Osteocyte (in vitro differentiated cells): ENCODE results near the gene PRR36. TPM values are rescaled to one million over a fixed set of nuclear protein-coding genes. Genes with fewer than 3 reads are reported as not detected.
A peak's percentile ranks its signal among the peaks of the same experiment; 100 is the strongest.

Experiments used
- DNase-seq: peaks from one replicate; pipeline ENCODE4 v3.0.0; 2021; ENCODE audit warnings: mixed read lengths; ENCODE audit not compliant: unreplicated experiment; ENCODE audit errors: extremely low spot score
- H3K27ac Mint-ChIP-seq: one replicate; pipeline ENCODE4 v1.8.0; 2021; ENCODE audit warnings: mild to moderate bottlenecking, mixed read lengths; ENCODE audit not compliant: unreplicated experiment
- H3K27me3 Mint-ChIP-seq: one replicate; pipeline ENCODE4 v1.8.0; 2021; ENCODE audit warnings: mixed read lengths; ENCODE audit not compliant: unreplicated experiment
- H3K36me3 Mint-ChIP-seq: one replicate; pipeline ENCODE4 v1.8.0; 2021; ENCODE audit warnings: mixed read lengths; ENCODE audit not compliant: unreplicated experiment
- H3K4me1 Mint-ChIP-seq: one replicate; pipeline ENCODE4 v1.8.0; 2021; ENCODE audit warnings: mixed read lengths; ENCODE audit not compliant: unreplicated experiment
- H3K4me3 Mint-ChIP-seq: one replicate; pipeline ENCODE4 v1.8.0; 2021; ENCODE audit warnings: mild to moderate bottlenecking, moderate library complexity, mixed read lengths; ENCODE audit not compliant: unreplicated experiment
- H3K9me3 Mint-ChIP-seq: one replicate; pipeline ENCODE4 v1.8.0; 2021; ENCODE audit warnings: mixed read lengths; ENCODE audit not compliant: unreplicated experiment
- total RNA-seq: library from RNA; stranded (reverse); gene quantifications from 2 replicates; pipeline ENCODE4 v1.2.1, GENCODE V29; 2021
- TF ChIP-seq, protein P1 (sequence below): fragments of 200-600 bp; sonication (generic); IDR thresholded peaks from 2 replicates; pipeline ENCODE4 v1.5.0; 2021; ENCODE audit warnings: antibody characterized with exemption, mild to moderate bottlenecking, moderate library complexity

PRR36 gene
- total RNA-seq, 1 donor from 2014 or later = 0.51 TPM

DNA sequence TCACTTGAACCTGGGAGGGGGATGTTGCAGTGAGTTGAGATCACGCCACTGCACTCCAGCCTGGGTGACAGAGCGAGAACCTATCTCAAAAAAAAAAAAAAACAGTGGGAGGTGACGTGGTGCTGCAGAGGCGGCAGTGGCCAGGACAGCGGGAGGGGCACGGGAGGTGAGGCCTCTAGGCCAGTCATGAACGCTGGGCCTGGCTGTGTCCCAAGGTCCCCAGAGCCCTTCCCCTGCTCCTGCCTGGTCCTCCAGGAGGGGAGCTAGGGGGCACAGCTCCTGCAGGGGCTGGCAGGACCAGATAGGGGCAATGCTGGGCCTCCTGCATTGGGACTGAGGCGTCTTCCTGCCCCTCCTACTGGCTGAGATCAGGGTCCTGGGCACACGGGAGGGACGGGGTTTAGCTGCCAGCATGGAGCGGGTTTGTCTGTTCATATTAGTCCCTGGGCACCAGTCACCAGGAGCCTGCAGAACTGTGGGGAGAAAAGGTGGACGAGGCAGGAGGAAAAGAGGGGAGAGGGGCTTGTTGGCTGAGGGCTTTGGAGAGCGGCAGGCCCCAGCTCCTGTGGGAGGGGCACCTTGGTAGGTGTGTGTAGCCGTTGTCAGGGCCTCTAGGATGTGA lies 34.0 kb upstream of the PRR36 start:
- Mint-ChIP-seq H3K27ac (no peak overlapping the region), H3K4me1 (peaks cover 18% of the 10 kb centered on the region), H3K4me3 (no peak overlapping the region), H3K36me3 (peaks cover 12% of the 10 kb centered on the region), H3K9me3 (no peaks in the 10 kb centered on the region), H3K27me3 (no peaks in the 10 kb centered on the region)
- DNase-seq = no peak
- TF ChIP-seq, protein P1, sequence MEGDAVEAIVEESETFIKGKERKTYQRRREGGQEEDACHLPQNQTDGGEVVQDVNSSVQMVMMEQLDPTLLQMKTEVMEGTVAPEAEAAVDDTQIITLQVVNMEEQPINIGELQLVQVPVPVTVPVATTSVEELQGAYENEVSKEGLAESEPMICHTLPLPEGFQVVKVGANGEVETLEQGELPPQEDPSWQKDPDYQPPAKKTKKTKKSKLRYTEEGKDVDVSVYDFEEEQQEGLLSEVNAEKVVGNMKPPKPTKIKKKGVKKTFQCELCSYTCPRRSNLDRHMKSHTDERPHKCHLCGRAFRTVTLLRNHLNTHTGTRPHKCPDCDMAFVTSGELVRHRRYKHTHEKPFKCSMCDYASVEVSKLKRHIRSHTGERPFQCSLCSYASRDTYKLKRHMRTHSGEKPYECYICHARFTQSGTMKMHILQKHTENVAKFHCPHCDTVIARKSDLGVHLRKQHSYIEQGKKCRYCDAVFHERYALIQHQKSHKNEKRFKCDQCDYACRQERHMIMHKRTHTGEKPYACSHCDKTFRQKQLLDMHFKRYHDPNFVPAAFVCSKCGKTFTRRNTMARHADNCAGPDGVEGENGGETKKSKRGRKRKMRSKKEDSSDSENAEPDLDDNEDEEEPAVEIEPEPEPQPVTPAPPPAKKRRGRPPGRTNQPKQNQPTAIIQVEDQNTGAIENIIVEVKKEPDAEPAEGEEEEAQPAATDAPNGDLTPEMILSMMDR = no peak

DNA sequence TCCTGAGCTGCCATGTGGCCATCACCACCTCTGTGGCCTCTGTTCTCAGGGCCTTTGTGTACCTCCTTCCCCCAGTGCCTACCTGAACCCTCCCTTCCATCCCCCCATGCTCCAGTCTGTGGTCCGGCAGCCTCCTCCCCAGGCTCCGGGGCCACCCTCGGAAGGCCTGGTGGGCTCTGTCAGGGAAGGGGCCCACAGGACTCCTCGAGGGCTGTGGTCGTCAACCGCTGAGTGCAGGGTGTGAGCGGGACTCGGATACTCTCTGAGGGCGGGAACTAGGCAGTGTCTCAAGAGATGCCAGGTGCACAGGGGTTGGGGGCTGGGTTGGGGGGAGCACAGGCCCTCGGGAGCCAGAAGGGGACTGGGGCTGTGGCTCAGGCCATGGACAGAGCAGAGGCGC lies 33.4 kb upstream of the PRR36 start:
- H3K9me3 Mint-ChIP-seq = no peaks in the 10 kb centered on the region
- DNase-seq = no peak
- TF ChIP-seq, protein P1 = no peak

DNA sequence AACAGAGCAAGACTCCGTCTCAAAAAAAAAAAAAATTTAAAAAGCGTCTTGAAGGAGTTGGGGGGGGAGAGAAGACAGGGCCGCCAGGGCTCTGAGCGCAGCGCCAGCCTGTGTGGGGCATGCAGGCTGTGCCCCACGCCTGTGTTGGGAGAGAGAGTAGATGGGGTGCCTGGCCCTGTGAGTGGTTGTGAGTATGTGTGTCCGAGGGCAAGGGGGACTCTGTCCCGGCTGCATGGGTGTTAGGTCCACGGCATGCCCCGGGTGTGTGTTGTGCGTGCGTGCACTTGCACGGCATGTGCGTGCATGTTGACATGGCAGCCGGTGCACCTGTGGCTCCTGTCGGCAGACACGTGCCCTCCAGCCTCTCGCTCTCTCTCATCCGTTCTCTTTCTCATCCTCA lies 32.9 kb upstream of the PRR36 start:
- Mint-ChIP-seq H3K4me1 (peaks cover 26% of the 10 kb centered on the region), H3K9me3 (no peaks in the 10 kb centered on the region), H3K27me3 (no peaks in the 10 kb centered on the region), H3K4me3 (no peak overlapping the region), H3K36me3 (peaks cover 8% of the 10 kb centered on the region), H3K27ac (no peak overlapping the region)
- TF ChIP-seq, protein P1 = no peak
- no peak for DNase-seq

More for the DNA sequence above, 33.4 kb upstream of the PRR36 start:
- Mint-ChIP-seq H3K36me3 (peaks cover 8% of the 10 kb centered on the region), H3K4me3 (no peak overlapping the region), H3K27me3 (no peaks in the 10 kb centered on the region), H3K27ac (no peak overlapping the region), H3K4me1 (peaks cover 23% of the 10 kb centered on the region)

DNA sequence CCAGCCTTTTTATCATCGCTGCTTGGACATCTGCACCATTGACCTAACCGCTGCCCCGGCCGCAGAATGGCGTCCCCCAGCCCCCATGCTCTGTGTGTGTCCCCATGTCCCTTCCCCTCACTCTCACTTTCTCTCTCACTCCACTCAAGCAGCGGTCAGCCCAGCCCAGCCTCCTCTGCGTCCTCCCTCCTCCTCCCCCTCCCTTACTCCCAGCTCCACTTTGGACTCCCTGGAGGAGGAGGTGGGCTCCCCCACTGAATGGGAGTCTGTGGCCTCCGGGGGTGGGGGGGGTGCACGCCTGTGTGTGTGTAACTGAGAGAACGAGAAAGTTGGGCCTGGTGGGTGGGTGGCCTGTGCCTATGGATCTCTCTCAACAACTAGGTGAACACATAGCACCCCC lies 31.7 kb upstream of the PRR36 start:
- Mint-ChIP-seq H3K27ac (peak overlapping the region; percentile 21), H3K4me3 (peak overlapping the region; percentile 80), H3K9me3 (no peaks in the 10 kb centered on the region), H3K36me3 (peaks cover 4% of the 10 kb centered on the region), H3K27me3 (no peaks in the 10 kb centered on the region), H3K4me1 (peaks cover 26% of the 10 kb centered on the region)
- TF ChIP-seq, protein P1 = no peak
- DNase-seq = no peak

DNA sequence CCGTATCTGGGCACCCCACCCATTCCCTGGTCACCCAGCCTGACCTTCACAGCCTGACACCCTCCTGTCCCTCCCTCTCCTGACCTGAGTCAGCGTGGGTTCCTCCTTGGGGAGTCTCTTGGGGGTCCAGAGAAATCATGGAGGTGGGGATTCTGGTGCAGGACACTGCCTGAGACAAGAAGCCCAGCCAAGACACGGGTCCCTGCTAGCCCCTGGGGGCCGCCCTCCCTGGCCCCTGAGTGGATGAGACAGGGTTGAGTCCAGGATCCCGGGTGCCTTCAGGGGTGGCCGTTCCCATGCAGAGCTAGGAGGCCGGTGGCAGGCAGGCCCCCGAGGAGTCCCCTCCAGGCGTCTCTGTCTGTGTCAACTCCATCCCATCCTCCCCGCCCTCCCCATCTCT lies 31.1 kb upstream of the PRR36 start:
- Mint-ChIP-seq H3K9me3 (no peaks in the 10 kb centered on the region), H3K27ac (peak overlapping the region; percentile 88), H3K4me3 (peak overlapping the region; percentile 80), H3K27me3 (no peaks in the 10 kb centered on the region), H3K36me3 (no peaks in the 10 kb centered on the region), H3K4me1 (peaks cover 26% of the 10 kb centered on the region)
- no peak for DNase-seq
- TF ChIP-seq, protein P1 = no peak
